GM19455 (cell line): Measurements from ENCODE around the gene DBN1.

Experiments
- ATAC-seq: cut with Tn5 transposase; IDR thresholded peaks from one replicate; pipeline ENCODE4 v1.9.1; 2021; ENCODE audit not compliant: unreplicated experiment

The DBN1 gene

DNA sequence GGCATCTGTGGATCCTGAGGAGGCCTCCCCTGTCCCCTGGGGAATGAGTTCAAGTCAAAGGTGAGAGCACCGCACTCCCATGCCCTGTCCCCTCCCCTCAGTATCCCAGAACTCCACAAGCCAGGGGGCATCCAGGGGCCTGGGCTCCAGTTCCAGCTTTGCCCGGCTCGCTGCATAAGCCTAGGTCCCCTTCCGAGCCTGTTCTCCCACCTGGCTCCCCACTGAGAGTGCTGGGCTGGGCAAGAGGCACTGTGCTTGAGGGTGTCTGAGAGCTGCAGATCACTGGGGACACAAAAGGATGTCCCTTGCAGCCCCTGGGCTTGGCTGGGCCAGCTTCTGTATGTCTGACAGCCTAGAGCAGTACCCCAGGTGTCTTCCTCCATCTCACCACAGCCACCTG is 31.6 kb upstream of the DBN1 start:
- ATAC-seq, result no peak

DNA sequence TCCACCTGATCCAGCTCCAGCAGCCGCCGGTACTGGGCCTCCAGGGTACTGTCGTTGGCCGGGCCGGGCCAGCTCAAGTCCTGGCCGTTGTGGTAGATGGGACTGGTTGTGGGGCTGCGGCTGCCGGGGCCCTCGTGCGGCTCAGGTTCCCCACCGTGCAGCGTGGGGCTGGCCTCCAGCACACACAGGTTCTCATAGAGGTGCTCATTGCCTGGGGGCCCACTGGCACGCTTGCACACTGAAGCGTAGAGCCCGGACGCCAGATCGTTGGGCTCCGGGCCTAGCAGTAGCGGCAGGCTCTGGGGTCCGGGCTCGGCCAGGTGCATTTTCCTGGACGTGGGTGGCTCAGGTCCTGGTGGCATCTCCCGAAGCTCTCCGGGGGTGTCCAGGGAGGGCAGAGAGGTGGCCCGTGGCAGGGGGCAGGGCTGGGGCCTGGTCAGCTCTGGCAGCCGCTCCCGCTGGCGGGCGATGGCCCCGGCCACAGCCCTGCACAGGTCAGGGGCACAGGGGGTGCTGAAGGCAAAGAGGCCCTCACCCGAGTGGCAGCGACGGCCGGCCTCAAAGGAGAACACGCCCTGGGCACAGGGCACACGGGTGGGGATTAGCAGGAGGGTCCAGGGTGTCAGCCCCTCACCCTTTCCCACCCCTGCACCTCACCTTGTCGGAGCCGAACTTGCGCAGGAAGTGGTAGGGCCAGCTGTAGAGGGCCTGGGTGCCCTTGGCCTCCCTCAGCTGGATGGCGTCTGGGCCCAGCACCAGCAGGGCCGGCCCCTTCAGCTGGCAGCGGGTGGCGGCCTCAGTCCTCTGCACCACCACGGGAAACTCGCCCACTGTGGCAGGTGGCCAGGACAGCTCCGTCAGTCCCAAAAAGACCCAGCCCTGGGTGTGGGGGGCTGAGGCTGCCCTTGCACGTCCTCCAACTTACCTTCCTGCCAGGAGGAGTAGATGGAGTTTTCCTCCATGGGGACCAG is 30.9 kb upstream of the DBN1 start:
- ATAC-seq, result no peak

DNA sequence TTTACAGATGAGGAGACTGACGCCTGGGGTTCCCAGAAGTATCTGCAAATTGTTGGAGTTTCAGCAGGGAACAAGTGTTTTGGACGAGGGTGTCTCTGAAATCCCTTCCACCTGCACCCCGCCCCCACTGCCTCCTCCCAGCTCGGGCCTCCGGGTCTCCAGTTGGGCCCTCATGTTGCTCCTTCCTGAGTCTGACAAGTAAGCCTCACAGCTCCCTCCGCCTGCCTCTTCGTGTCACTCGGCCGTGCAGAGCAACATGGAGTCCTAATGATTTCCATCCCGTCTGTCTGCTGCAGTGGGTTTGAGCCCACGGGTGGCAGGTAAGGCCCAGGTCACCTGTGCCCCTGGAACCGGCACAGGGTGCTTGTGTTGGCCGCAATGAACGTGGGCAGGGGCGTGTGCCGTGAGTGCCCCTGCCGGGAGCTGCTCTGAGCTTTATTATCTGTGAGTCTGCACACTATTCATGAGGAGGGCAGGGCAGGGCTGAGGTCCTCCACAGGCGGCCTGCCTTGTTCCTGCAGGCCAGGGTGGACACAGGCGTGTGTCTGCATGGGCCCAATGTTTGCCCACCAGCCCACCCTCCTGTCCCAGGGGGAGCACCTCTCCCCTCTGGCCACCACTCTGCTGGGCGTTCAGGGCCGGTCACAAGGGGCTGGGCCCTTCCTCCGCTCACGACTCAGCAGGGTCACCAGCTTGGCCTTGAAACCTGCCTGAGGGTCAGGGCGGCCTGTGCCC is 30.1 kb upstream of the DBN1 start:
- no peak for ATAC-seq

DNA sequence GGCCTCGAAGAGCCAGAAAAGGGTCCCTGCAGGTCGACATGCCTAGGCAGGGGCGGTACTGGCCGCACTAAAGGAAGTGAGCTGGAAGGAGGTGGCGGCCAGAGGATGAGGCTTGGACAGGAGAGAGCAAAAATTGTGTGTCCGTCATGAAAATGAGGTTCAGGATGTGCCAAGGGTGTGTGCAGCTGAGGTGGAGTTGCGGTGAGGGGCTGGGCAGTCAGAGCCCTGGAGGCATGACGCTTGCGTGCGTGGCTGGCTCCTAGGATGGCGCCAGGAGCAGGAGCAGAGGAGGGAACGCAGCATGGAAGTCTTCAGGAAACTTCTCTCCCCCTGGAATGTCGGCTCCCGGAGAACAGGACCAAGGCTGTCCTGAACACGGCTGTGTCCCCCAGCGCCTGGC is 29.5 kb upstream of the DBN1 start:
- ATAC-seq, result no peak

DNA sequence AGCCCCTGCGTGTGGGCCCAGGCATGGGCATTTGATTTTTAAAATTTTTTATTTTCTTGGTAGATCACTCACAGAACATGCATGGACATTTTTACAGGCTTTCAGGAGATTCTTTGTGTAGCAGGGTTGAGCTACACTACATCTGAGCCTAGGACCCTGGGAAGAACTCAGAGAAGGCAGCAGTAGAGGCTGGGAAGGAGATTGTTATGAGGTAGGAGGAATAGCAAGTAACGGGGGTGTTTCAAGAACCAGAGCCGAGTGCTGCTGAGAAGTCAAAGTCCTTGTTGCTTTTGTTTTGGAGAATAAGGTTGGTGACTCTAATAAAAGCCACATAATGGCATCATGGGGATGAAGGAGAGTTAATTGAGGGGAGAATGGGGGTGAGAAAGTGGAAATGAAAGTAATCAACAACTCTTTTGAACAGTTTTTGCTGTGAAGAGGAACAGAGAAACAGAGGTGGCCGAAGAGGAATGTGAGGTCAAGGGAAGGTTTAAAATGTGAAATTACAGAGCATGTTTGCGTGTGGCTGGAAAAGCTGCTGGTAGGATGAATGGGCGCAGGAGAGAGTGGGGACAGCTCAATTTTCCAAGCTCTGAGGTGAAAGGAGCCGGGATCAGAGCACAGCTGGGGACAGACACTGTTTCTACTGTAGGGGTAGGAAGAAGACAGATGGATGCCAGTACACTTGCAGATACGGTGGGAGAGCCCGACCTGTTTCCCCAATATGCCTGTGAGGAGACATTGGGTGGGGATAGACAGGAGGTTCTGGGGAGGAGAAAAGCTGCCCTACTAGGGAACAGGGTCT is 28.6 kb upstream of the DBN1 start:
- ATAC-seq, result no peak

DNA sequence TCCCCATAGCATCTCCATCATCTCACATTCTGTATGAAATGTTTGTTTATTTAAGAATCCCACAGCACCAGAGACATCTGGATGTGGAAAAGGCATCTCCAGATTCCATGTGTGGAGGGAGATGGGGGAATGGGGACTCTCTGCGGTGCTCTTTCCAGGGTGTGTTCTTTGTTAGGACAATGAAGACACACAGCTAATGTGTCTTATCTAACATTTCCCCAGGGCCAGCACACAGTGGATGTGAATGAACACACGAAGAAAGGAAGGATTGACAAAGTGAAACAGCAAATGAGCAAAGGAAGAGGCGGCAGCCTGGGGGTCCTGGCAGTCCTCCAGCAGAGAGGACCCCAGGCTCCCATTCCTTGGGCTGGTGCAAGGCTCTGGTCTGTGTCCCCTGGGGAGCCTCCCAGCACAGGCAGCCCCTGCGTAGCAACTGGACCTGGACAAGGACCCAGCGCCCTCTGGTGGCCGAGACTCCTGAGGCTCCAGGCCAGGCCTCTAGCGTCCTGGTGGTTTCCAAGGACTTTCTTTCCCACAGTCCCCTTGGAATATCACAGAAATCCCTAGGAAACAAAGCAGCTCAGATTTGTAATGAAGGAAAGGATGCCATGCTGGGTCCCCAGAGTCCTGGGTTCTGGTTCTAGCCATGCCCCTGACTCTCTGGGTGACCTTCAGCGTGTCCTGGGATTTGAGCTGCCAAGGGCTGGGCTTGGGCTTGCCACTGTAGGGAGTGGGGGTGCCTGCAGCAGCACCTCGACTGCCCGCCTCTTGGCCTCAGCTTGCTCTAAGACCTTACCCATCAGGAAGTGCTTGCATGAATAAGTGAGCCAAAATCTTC is 27.5 kb upstream of the DBN1 start:
- no peak for ATAC-seq

DNA sequence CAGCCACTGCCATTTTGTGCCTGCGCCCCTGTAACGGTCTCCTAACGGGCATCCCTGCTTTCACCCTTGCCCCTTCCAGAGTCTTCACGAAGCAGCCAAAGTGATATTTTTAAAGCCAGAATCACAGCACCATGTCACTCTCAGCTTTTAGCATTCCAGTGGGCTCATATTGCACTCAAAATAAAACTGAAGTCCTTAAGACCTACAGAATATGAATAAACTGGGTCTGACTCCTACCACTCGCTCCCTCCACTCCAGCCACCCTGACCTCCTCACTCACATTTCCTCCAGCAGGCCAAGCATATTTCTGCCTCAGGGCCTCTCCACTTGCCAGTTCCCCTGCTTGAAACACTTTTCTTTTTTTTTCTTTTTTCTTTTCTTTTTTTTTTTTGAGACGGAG is 26.4 kb upstream of the DBN1 start:
- no peak for ATAC-seq

DNA sequence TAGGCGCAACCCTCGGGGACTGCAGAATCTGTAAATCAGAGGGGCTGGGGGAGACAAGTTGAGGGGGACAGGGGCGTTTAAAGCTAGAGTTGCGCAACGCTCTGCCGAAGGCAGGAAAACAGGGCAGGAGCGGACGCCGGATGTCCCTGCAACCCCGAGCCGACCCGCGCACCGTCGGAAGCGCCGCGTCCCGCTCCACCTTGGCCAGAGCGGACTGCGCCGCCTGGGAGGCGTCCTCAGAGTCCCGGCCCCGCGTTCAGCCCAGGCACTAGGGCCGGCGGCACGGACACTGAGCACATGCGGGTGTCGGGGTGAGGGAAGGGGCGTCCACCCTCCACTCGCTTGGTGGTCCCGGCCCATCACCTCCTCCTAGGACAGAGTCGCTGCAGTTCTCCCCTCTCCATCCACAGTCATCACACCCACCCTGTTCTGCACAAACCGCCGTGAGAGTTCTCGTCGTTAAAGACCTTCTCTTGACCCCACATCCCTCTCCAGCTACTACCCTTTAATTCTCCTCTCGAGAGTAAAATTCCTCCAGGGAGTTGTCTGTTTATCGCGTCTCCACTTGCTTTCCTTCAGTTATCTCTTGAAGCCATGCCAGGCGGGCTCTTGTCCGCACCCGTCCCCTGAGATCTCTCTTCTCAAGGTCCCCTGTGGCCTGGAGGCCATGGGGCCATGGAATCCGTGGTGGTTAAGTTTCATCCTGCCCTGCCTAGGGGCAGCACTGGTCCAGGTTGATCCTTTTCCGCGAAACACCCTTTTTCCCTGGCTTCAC is 24.8 kb upstream of the DBN1 start:
- no peak for ATAC-seq

DNA sequence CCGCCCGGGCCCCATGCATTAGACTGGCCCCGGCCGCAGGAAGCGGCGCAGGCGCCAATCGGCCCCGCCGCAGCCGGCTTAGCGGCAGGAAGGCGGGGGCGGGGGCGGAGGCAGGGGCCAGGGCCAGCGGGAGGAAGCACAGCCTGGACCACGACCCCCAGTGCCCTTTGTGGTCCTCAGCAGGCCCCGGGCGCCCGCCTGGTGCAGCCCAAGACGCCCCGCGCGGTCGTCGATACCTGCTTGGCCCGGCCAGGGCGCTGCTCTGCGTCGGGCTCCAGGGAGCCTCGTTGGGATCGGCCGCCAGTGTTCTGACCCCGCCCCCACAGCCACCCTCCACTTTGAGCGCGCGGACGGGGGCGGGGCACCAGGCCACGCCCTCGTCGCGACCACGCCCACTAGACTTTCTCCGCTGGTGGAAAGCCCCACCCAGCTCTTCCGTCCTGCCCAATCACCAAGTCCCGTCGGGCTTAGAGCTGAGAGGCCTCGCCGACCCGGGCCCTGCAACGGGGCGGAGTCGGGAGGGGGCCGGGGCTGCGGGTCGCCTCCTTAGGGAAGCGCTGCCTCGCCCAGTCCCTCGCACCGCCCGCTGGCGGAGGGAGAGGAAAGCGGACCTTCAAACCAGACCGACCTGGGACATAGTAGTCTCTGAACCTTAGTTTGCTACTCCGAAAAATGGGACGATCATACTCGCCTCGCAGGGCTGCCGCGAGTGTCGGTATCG is 24.0 kb upstream of the DBN1 start, which contains the start of gene PDLIM7:
Gene PDLIM7 (minus strand): TSS at position 313 of the 721 bp plus-strand sequence. CDS start 1,092 bp downstream, outside the sequence.
- ATAC-seq, result peak; percentile 73

DNA sequence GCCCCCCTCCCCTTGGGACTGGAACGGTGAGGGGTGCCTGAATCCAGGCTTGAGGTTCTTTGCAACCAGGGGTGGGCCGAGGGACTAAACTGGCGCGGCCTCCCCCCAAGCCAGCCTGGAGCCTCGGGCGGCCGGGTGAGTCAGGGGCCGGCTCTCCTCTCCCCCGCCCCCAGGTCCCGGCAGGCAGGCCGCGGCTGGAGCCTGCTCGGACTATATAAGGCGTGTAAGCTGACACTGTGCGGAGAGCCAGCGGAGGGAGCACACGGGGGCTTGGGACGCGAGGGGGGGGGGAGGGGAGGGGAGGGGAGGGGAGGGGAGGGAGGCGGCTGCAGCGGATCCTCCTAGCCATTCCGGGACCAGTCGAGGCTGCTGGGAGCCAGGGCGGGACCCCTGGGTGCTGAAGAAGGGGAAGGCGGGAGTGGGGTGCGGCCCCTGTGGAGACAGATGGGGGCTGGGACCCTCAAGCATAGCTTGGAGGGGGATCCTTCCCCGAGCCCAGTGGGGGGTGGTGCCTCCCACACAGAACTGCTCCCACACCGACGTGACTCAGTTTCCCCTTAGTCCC is 23.4 kb upstream of the DBN1 start:
- no peak for ATAC-seq

DNA sequence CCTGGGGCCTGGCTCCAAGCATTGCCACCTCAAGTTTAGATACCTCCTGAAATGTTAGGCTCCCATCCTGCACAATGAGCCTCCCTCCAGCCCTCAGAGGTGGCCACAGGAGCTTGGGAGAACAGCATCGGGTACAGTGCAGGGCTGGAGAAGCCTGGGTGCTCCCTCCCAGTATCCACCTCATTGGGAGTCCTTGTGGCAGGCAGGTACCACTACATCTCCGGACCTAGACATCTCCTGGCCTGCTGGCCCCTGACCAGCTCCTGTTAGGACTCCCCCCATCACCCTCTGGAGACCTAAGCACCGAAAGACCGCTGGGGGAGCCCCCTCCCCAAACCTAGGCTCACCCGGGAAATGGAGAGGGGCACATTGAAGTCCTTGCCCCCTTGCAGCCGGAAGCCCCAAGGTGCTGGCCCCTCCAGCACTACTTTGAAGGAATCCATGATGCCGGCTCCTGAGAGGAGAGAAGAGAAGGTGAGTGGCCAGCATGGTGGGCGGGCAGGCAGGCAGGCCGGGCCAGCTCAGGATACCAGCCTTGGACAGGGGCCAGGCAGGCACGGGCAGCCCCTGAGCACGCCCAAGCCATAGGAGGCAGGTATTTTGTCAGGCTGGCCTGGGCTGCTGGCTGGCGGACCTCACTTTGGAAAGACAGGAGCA is 22.8 kb upstream of the DBN1 start:
- no peak for ATAC-seq

DNA sequence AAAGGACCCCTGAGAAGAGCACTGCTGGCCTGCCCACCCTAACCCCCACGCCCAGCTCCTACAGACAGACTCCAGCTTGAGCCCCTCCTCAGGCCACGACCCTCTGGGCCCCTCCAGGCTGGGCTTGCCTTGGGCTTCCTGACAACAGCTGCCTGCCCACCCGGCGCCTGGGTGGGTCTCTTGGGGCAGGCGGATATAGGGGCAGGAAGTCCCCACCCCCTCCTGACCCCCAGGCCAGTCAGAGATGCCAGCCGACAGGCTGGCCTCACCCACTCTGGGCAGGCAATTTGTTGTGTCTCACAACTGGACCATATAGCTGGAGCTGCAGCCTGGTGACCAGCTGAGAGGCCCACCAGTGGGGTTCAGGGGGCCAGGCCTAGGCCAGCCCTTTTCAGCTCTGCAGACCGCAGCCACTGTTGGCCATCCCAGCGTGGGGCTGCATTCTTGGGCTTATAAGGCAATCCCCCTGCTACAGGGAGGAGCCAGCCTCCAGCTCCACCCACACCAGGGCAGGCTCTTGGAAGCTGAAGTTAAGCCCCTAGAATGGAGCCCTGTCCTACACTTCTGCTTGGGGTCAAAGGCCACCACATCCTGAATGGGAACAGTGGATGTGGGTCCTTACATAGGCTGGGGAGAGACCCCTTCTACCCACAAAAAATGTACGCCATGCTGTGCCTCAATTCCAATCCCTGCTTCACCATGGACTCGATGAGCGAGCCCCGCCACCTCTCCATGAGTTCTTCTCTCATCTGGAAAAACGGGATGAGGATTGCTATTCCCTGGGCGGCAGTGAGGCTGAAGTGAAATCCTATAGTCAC is 22.0 kb upstream of the DBN1 start:
- no peak for ATAC-seq

DNA sequence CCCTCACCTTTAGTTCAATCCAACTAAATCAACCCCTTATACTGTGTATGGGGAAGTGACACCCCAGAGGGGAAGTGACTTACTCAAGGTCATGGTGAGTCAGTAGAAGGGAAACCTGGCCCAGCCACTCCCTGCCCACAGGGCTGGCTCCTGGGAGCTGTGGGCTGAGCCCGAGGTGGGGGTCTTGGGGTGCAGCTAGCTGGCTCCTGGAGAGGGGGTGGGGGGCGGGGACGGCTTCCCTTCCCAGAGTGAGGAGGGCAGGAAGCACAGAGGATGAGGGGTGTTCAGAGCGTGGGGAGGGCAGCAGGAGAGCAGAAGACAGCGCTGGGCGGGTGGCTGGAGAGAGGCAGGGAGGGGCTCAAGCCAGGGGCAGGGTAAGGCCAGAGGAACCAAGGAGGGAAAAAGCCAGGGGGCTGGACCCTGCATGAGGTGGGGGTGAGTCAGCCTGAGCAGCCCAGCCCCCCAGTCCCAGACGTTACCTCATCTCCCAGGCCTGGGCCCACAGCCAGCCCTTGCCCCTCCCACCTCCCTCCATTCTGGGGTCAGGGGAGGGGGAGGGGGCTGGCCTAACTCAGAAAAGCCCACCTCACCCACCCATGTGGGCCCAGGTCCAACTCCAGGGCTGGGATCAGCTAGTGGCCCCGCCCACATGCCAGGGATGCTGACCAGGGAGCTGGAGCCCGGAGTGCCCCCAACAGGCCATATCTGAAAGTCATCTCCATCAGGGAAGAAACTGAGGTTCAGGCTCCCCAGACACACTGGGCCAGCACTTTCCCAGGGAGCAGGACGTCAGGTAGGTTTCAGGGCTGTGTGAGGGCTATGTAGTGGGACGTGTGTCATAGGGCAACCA is 21.1 kb upstream of the DBN1 start:
- ATAC-seq, result no peak

DNA sequence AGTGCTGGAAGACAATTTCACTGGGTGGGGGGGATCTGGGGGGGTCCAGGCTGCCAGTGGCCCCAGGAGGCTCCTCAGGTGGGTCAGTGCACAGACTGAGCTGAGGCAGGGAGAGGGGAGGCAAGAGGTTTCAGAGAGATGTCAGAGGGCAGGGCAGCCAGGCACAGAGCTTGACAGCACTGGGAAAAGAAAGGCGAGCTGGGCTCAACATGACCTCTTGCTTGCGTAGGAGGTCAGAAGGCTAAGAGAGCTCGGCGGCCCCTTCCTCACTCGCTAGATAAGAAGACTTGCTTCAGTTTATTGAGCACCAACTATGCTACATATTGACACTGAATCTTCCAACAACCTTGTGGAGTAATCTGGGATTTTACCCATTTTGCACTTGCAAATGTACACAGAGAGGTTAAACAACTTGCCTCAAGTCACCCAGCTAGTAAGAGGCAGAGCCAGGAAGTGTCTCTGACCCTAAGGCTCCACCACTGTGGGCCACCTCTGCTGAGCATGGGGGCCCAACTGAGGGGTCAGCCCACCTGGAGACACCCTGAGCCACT is 20.4 kb upstream of the DBN1 start:
- no peak for ATAC-seq

DNA sequence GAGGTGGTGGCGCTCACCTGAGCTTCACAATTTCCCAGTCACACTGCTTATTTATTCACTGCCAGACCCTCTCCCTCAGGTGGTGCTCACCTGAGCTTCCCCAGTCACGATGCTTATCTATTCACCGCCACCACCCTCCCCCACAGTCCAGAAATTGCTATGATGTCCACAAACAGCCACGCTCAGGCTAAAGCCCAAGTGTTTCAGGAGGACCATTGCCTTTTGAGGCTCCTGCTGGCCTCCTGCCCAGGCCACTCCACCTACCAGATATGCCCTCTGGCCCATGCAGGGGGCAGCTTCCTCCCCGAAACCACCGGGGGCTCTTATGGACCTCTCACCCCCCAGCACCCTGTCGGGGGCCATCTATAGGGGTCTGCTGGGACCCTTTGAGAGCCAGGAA is 19.4 kb upstream of the DBN1 start:
- ATAC-seq, result no peak
